Measurements from ENCODE around the gene VCP.

Gene VCP

GRCh38 chr9:35114113-35114839, 41.9 kb upstream of the VCP start:
- peak overlapping the region; percentile 80 for H3K4me3 ChIP-seq (ENCODE audit: low read depth, low read length)
- DNase-seq (ENCODE audit: low read depth), result peak; percentile 54
- TF ChIP-seq CTCF (IDR thresholded peaks at IDR 0.05; ENCODE audit: low read depth, low read length, missing control alignments), result no peak

- no peak for TF ChIP-seq CTCF (IDR thresholded peaks at IDR 0.05; ENCODE audit: low read depth, low read length, missing control alignments)
- DNase-seq (ENCODE audit: low read depth), result no peak
These were observed 40.0 kb upstream of the VCP start for GRCh38 chr9:35112257-35113020.

GRCh38 chr9:35111001-35111933, 38.8 kb upstream of the VCP start:
- H3K4me3 ChIP-seq (ENCODE audit: low read depth, low read length), result peak overlapping the region; percentile 56
- no peak for TF ChIP-seq CTCF (IDR thresholded peaks at IDR 0.05; ENCODE audit: low read depth, low read length, missing control alignments)
- DNase-seq (ENCODE audit: low read depth), result peak; percentile 94

More at GRCh38 chr9:35112257-35113020, 40.0 kb upstream of the VCP start:
- no peak overlapping the region for H3K4me3 ChIP-seq (ENCODE audit: low read depth, low read length)

GRCh38 chr9:35110327-35110761, 37.9 kb upstream of the VCP start:
- no peak for DNase-seq (ENCODE audit: low read depth)
- no peak for TF ChIP-seq CTCF (IDR thresholded peaks at IDR 0.05; ENCODE audit: low read depth, low read length, missing control alignments)
- H3K4me3 ChIP-seq (ENCODE audit: low read depth, low read length), result no peak overlapping the region

- no peak overlapping the region for H3K4me3 ChIP-seq (ENCODE audit: low read depth, low read length)
- no peak for DNase-seq (ENCODE audit: low read depth)
- TF ChIP-seq CTCF (IDR thresholded peaks at IDR 0.05; ENCODE audit: low read depth, low read length, missing control alignments), result no peak
These were observed 36.6 kb upstream of the VCP start for GRCh38 chr9:35108946-35109575.

GRCh38 chr9:35108461-35108860, 36.0 kb upstream of the VCP start:
- no peak for TF ChIP-seq CTCF (IDR thresholded peaks at IDR 0.05; ENCODE audit: low read depth, low read length, missing control alignments)
- DNase-seq (ENCODE audit: low read depth), result no peak
- H3K4me3 ChIP-seq (ENCODE audit: low read depth, low read length), result no peak overlapping the region
